SKM-1 (cell line): Measurements from ENCODE around the gene BANP.
"Not testable (repeated sequence)": the region's sequence is repeated elsewhere in the genome, so short reads cannot be mapped to it uniquely, and the experiment has no call there.

ENCODE experiments used
- DNase-seq: peaks from one replicate; lab custom pipeline; 2025; ENCODE audit not compliant: unreplicated experiment; lab: John Stamatoyannopoulos, UW

BANP gene

DNA sequence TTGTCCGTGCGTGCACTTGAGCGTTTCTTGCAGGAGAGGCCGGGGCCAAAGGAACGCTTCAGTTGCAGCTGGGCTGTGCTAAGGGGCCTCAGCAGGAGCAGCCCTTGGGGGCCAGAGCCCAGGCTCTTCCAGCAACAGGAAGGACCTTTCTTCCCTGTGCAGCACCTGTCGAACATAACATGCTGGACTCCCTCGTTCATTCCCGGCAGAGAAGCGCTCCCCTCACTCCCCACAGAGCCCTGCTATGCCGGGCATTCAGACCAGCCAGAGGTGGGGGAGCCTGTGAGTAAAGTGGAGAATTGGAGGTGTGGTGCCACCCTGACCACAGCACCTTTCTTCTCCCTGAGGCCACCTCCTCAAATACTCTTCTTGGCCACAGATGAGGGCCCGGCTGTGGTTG is 94.1 kb downstream of the BANP start:
- DNase-seq, result not testable (repeated sequence)

- no peak for DNase-seq
These were observed 94.6 kb downstream of the BANP start for GRCh38 chr16:88045820-88046303.

GRCh38 chr16:88047462-88047861 is 96.2 kb downstream of the BANP start:
- no peak for DNase-seq

GRCh38 chr16:88048985-88049384 is 97.8 kb downstream of the BANP start:
- DNase-seq, result no peak

DNA sequence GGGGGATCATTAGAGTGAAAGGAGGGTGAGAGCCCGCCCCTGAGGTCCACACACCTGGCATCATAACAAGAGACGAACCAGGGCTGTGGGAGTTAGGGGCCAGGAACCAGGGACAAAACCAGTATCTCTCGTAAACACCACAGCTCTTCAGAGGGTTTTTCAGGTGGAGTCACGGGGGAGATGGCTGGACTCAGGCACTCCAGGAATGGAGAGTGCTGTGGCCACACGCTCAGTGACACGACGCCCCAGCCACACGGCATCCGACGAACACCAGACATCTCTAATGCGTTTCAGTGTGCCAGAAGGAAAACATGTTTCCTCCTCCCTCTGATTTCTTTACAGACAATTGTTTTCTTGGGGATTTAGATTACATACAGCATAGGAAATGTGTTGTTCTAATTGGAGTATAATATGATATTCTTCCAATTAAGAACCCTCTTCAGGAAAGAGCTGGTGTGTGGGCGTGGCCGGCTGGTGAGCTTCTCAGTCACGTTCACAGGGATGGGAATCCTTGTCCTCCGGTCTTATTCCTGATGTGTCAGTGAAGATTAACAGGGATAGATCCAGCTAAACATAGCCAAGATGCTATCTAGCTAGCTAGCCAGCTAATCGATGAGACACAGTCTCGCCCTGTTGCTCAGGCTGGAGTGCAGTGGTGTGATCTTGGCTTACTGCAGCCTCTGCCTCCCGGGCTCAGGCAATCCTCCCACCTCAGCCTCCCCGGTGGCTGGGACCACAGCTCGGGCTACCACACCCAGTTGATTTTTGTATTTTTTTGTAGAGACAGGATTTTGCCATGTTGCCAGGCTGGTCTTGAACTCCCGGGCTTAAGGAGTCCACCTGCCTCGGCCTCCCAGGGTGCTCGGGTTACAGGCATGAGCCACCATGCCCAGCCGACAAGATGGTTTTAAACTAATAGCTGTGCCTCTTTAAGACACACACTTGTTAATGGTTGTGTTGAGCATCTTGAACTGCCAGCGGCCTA is 98.6 kb downstream of the BANP start:
- no peak for DNase-seq

- no peak for DNase-seq
These were observed 99.9 kb downstream of the BANP start for GRCh38 chr16:88050952-88051660.

- DNase-seq, result no peak
These were observed 101.4 kb downstream of the BANP start for GRCh38 chr16:88052661-88053060.

DNA sequence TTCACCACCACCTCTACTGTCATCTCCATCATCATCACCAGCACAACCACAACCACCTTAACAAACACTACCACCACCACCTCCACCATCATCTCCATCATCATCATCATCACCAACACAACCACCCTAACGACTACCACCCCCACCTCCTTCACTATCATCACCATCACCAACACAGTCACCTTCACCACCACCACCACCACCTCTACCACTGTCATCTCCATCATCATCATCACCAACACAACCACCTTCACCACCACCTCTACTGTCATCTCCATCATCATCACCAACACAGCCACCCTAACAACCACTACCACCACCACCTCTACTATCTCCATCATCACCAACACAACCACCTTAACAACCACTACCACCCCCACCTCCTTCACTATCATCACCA is 102.2 kb downstream of the BANP start:
- DNase-seq, result not testable (repeated sequence)

DNA sequence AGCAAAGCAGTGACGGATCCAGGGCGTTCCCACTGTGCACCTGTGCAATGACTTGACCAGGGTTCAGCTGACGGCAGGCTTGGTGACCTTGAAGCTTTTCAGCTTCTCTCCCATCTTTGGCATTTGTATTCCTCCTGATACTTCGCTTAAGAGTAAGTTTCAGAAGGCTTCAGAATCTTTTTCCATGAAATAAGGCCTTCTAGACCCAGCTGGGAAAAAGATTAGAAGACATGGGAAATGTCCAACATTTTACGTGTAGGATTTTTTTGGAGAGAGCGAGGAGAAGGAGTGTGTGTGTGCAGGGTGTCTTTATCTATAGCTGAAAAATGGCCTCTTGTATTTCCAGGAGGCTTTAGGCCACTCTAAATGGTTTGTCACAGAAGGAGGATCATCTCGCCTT is 104.1 kb downstream of the BANP start:
- no peak for DNase-seq

GRCh38 chr16:88056212-88056611 is 105.0 kb downstream of the BANP start:
- DNase-seq, result no peak

DNA sequence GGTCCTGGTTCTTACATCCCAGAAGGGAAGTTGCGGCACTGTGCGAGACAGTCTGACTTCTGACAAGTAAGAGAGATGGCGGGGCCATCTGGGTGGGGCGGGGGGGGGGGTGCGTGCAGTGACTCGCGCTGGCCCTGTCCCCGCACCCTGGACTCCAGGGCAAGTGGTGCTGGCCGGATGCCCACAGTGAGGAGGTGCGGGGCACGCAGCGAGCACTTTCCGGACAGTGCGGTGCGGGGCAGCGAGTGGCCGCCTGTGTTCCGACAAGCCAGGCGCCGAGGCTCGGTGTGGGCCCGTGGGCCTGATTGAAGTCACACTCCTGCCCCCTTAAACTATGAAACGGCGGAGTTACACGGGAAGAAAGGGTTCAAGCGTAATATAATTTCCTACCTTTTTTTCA is 106.4 kb downstream of the BANP start:
- DNase-seq, result no peak

DNA sequence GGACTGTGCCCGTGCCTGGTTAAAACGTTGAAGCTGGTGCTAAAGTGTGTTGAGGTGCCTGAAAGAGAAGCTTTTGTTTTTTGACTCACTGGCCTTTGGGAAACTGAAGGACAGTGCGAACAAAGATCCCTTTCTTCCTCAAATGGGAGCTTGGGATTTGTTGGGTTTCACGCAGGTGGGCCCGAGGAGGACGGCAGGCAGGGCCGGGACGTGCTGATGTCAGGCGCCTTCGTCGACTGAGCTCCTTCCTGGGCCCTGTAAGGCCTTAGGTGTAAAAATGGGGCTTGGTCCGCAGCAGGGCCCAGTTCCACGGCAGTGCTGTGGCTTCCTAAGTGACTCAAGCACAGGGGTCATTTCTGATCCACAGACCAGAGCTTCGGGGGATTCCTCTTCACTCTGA is 106.9 kb downstream of the BANP start:
- DNase-seq, result no peak

DNA sequence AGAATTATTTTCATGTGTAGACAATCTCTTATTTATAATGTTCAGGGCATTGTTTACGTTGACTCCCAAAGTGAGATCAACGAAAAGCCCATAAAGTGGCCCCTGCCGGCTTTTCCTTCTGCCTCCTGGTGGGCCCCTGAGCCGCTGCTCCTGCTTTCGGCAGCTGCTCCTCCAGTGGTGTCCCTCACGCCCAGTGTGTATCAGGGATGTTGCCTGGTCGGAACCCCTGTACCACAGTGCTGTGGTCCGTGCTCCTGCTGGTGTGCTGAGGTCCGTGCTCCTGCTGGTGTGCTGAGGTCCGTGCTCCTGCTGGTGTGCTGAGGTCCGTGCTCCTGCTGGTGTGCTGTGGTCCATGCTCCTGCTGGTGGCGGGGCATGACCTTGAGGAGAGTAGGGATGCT is 107.6 kb downstream of the BANP start:
- no peak for DNase-seq

- DNase-seq, result no peak
These were observed 108.6 kb downstream of the BANP start for GRCh38 chr16:88059701-88060386.

GRCh38 chr16:88060524-88061219 is 109.4 kb downstream of the BANP start:
- DNase-seq, result no peak

- no peak for DNase-seq
These were observed 110.3 kb downstream of the BANP start for GRCh38 chr16:88061346-88062110.

DNA sequence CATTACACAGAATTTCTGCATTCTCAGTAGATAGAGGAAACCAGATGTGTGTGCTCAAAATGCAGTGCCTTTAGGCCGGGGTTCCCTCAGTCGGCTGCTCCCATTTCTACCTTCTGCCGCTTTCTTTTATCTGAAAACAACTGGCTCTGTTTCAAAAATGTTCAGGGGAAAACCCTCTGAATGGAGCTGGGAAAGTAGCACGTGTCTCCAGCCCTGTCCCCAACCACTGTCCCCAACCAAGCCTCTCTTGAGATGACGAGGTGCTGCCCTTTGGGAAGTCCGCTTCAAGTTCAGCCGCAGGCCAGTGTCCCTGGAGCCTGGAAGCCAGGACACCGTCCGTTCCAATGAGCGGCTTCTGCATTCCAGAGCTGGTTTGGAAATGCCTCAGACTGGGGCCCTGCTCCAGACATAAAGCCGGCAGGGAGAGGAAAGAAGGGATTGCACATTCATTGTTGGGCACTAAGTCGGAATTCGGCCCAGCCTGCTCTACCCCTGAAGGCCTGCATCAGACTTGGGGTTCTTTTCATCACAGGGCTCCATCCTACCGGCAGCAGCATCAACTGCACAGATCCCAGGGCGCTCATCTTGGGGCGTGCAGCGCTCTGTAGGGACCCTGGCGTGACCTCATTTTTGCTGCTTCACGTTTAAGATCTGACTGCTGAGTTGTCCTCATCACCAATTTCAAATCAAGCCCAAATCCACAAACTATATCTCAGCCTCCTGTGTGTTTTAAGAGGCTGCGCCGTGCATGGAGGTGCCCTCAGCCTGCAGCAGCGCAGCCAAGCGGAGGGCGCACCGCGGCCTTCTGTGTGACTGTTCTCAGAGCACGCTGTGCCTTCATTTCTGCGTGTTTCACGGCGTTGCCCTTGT is 111.3 kb downstream of the BANP start:
- no peak for DNase-seq

- DNase-seq, result no peak
These were observed 112.1 kb downstream of the BANP start for GRCh38 chr16:88063211-88063773.
